HepG2 (cell line): Measurements from ENCODE around the gene NUDT16. TPM values are rescaled to one million over a fixed set of nuclear protein-coding genes. Genes with fewer than 3 reads are reported as not detected.

ENCODE experiments used
- ATAC-seq: fragments of 200-7000 bp; cut with Tn5 transposase; 3 replicates; pipeline ENCODE4 v1.9.1; 2020; ENCODE audit warnings: mild to moderate bottlenecking, moderate library complexity
- BruUV-seq: library from RNA; stranded (reverse); fragments of 400-500 nt; replicated peaks from 2 replicates; lab custom pipeline; 2021; lab: Mats Ljungman, UMichigan
- CTCF ChIA-PET: fragments of 300-600 bp; formaldehyde crosslinking; extraction: SDS; loops from one replicate; lab custom pipeline; 2021; ENCODE audit warnings: low total read pairs, inconsistent platforms, low intra/inter-chr PET ratio; lab: Yijun Ruan, JAX
- POLR2A ChIA-PET: fragments of 350-600 bp; sonication (Branson Sonifier 250); formaldehyde crosslinking; loops from one replicate; lab custom pipeline; 2020; ENCODE audit warnings: antibody characterized with exemption, inconsistent platforms; lab: Yijun Ruan, JAX
- DNase-seq: peaks from one replicate; pipeline ENCODE4 v3.0.0-alpha.2; 2015; ENCODE audit warnings: low spot score
- FAIRE-seq: peaks from 3 replicates; lab custom pipeline; 2011; peaks lifted over from hg19 to GRCh38; lab: Jason Lieb, UNC
- H2AFZ ChIP-seq: one replicate; pipeline ENCODE4 v1.6.1; 2011; ENCODE audit warnings: low read length, inconsistent platforms
- H3K27ac ChIP-seq: fragments of 300-600 bp; 3 replicates; pipeline ENCODE4 v1.8.0; 2011; ENCODE audit warnings: mixed run types, mild to moderate bottlenecking, mixed read lengths, low read length, inconsistent platforms; ENCODE audit not compliant: insufficient read depth; ENCODE audit errors: extremely low read length
- H3K27me3 ChIP-seq, 2 experiments: fragments of 200-600 bp in 1 of 2; 2 replicates in 1 of 2; 3 replicates in 1 of 2; pipeline versions ENCODE4 v1.6.0 to v1.8.0; 2011; ENCODE audit warnings: low read length in 2 of 2, mild to moderate bottlenecking in 2 of 2, moderate library complexity in 2 of 2, inconsistent platforms in 1 of 2; ENCODE audit not compliant: insufficient read depth in 2 of 2, control insufficient read depth in 1 of 2
- H3K36me3 ChIP-seq, 2 experiments: fragments of 200-600 bp in 1 of 2; replicated peaks in 1 of 2; 2 replicates in 1 of 2; 3 replicates in 1 of 2; pipeline versions ENCODE4 v1.5.1 to v1.8.0; 2011; ENCODE audit warnings: low read length in 2 of 2, inconsistent platforms in 1 of 2; ENCODE audit not compliant: insufficient read depth in 2 of 2, control insufficient read depth in 1 of 2
- H3K4me1 ChIP-seq: 2 replicates; pipeline ENCODE4 v1.5.1; 2012; ENCODE audit warnings: low read length, inconsistent platforms; ENCODE audit not compliant: insufficient read depth
- H3K4me2 ChIP-seq: 2 replicates; pipeline ENCODE4 v1.6.0; 2011; ENCODE audit warnings: low read depth, low read length, inconsistent platforms
- H3K4me3 ChIP-seq, 3 experiments: fragments of 200-600 bp in 1 of 3; sonication (generic), shearing (Covaris generic) in 1 of 3; replicated peaks in 1 of 3; 2 replicates each; pipeline ENCODE4 v1.5.1; 2011 to 2016; ENCODE audit warnings: low read length in 3 of 3, inconsistent platforms in 2 of 3, low read depth in 2 of 3, mild to moderate bottlenecking in 2 of 3, control low read depth in 1 of 3, mixed read lengths in 1 of 3; ENCODE audit not compliant: insufficient read depth in 1 of 3
- H3K79me2 ChIP-seq: one replicate; pipeline ENCODE4 v1.6.1; 2011; ENCODE audit warnings: low read length, inconsistent platforms; ENCODE audit not compliant: insufficient read depth
- H3K9ac ChIP-seq: 2 replicates; pipeline ENCODE4 v1.6.0; 2011; ENCODE audit warnings: mild to moderate bottlenecking, low read depth, low read length, inconsistent platforms; ENCODE audit not compliant: insufficient read depth
- H3K9me3 ChIP-seq: 2 replicates; pipeline ENCODE4 v1.5.1; 2012; ENCODE audit warnings: mild to moderate bottlenecking, low read length
- H4K20me1 ChIP-seq: 2 replicates; pipeline ENCODE4 v1.6.0; 2011; ENCODE audit warnings: inconsistent platforms, mild to moderate bottlenecking, low read length, moderate library complexity; ENCODE audit not compliant: insufficient read depth
- ARNT ChIP-seq: fragments of 450-650 bp; IDR thresholded peaks from 2 replicates; pipeline ENCODE4 v1.6.1; 2017
- CSRNP2 ChIP-seq: sonication (generic); formaldehyde crosslinking; conservative IDR thresholded peaks from 2 replicates; pipeline ENCODE4 v1.8.0; 2022; ENCODE audit warnings: low read depth, missing genetic modification reagents
- HMGA1 ChIP-seq: sonication (generic); formaldehyde crosslinking; conservative IDR thresholded peaks from 2 replicates; pipeline ENCODE4 v1.4.0; 2020; ENCODE audit warnings: missing genetic modification reagents
- HNRNPLL ChIP-seq: fragments of 200-400 bp; formaldehyde crosslinking; IDR thresholded peaks from 2 replicates; pipeline ENCODE4 v1.6.1; 2017; ENCODE audit warnings: mild to moderate bottlenecking, low read depth, low read length; ENCODE audit not compliant: poor library complexity, severe bottlenecking
- IRX3 ChIP-seq: sonication (generic); formaldehyde crosslinking; IDR thresholded peaks from 2 replicates; pipeline ENCODE4 v1.8.1; 2023; ENCODE audit warnings: mild to moderate bottlenecking, low read depth, missing genetic modification reagents, borderline replicate concordance
- MEF2D ChIP-seq: sonication (generic); formaldehyde crosslinking; IDR thresholded peaks from 2 replicates; pipeline ENCODE4 v1.5.1; 2020; ENCODE audit warnings: mild to moderate bottlenecking, missing genetic modification reagents
- NFKBIZ ChIP-seq: IDR thresholded peaks from 2 replicates; pipeline ENCODE4 v1.6.1; 2018; ENCODE audit warnings: missing genetic modification reagents, missing compliant biosample characterization
- RXRA ChIP-seq: sonication (generic); formaldehyde crosslinking; IDR thresholded peaks from 2 replicates; pipeline ENCODE4 v1.5.1; 2020; ENCODE audit warnings: missing genetic modification reagents
- SYNCRIP ChIP-seq: fragments of 200-400 bp; formaldehyde crosslinking; IDR thresholded peaks from 2 replicates; pipeline ENCODE4 v1.6.1; 2018; ENCODE audit warnings: mild to moderate bottlenecking, low read depth, low read length; ENCODE audit not compliant: insufficient read depth
- TBX3 ChIP-seq: fragments of 450-650 bp; IDR thresholded peaks from 2 replicates; pipeline ENCODE4 v1.6.1; 2017; ENCODE audit warnings: antibody characterized with exemption, mild to moderate bottlenecking, inconsistent platforms, borderline replicate concordance
- XBP1 ChIP-seq: sonication (generic); formaldehyde crosslinking; IDR thresholded peaks from 2 replicates; pipeline ENCODE4 v1.5.0; 2020; ENCODE audit warnings: missing genetic modification reagents
- ZBTB44 ChIP-seq: sonication (generic); formaldehyde crosslinking; IDR thresholded peaks from 2 replicates; pipeline ENCODE4 v1.4.0; 2020; ENCODE audit warnings: missing genetic modification reagents
- ZNF121 ChIP-seq: sonication (generic); formaldehyde crosslinking; IDR thresholded peaks from 2 replicates; pipeline ENCODE4 v1.5.0; 2020; ENCODE audit warnings: mild to moderate bottlenecking, missing genetic modification reagents
- ZNF33A ChIP-seq: sonication (generic); formaldehyde crosslinking; IDR thresholded peaks from 2 replicates; pipeline ENCODE4 v1.5.1; 2020; ENCODE audit warnings: missing genetic modification reagents, mild to moderate bottlenecking, moderate library complexity, borderline replicate concordance
- ZNF383 ChIP-seq: sonication (generic); formaldehyde crosslinking; IDR thresholded peaks from 2 replicates; pipeline ENCODE4 v1.4.0; 2020; ENCODE audit warnings: missing genetic modification reagents, mild to moderate bottlenecking, borderline replicate concordance
- ZNF547 ChIP-seq: sonication (generic); formaldehyde crosslinking; IDR thresholded peaks from 2 replicates; pipeline ENCODE4 v1.5.1; 2020; ENCODE audit warnings: mild to moderate bottlenecking, missing genetic modification reagents
- ZNF703 ChIP-seq: sonication (generic); formaldehyde crosslinking; IDR thresholded peaks from 2 replicates; pipeline ENCODE4 v1.5.1; 2020; ENCODE audit warnings: missing genetic modification reagents, mild to moderate bottlenecking, moderate library complexity, borderline replicate concordance
- ZNF772 ChIP-seq: sonication (generic); formaldehyde crosslinking; IDR thresholded peaks from 2 replicates; pipeline ENCODE4 v1.5.0; 2020; ENCODE audit warnings: mild to moderate bottlenecking, missing genetic modification reagents
- ZNF816 ChIP-seq: sonication (generic); formaldehyde crosslinking; IDR thresholded peaks from 2 replicates; pipeline ENCODE4 v1.8.0; 2022; ENCODE audit warnings: missing genetic modification reagents, mild to moderate bottlenecking, borderline replicate concordance
- WGBS: methylation state at CpG from one replicate; pipeline ENCODE4 v1.1.6; 2017; ENCODE audit warnings: low lambda C conversion rate; 5-methylcytosine and 5-hydroxymethylcytosine counted together
- in situ Hi-C: cut with HindIII; loops from 2 replicates; pipeline ENCODE4 v1.10.0; 2017; ENCODE audit warnings: low pct_unique_long_range_greater_than_20kb; ENCODE audit not compliant: extremely low pct_ligation_motif_present
- intact Hi-C: fragments of 100-400 bp; cut with micrococcal nuclease; formaldehyde crosslinking; loops from one replicate; pipeline ENCODE4 v1.10.0; 2022; ENCODE audit not compliant: unreplicated experiment
- polyA plus RNA-seq, 8 experiments: library from polyadenylated mRNA; depleted of rRNA in 3 of 8; stranded (reverse) in 7 of 8; unstranded in 1 of 8; fragments of >200 nt; fragmentation: Illumina TruSeq in 4 of 8; extraction: Trizol in 4 of 8; gene quantifications; 2 replicates each; pipeline versions ENCODE4 v1.2.1 to v1.2.3, GENCODE V29; 2011 to 2016; ENCODE audit warnings: low read depth in 4 of 8, missing spikeins in 1 of 8, mixed read lengths in 1 of 8; ENCODE audit not compliant: insufficient read depth in 1 of 8
- total RNA-seq, 5 experiments: library from RNA; depleted of rRNA; stranded (reverse); fragments of >200 nt; fragmentation: Illumina TruSeq; extraction: Trizol; gene quantifications; 2 replicates each; pipeline ENCODE4 v1.2.3, GENCODE V29; 2016; ENCODE audit warnings: low read depth in 1 of 5
- TF ChIP-seq, protein P1 (sequence below): conservative IDR thresholded peaks from 2 replicates; pipeline ENCODE4 v1.6.1; 2018; ENCODE audit warnings: missing genetic modification reagents

Gene NUDT16
- total and polyA plus RNA-seq, 2 of the 13 experiments (the other 11 are each of a cell fraction or from before 2014, with no cell fraction given): 5.4 to 14.8 TPM

- no peak for TF ChIP-seq ZBTB44 (CRISPR knock-in tag)
- TF ChIP-seq ZNF816 (CRISPR knock-in tag): no peak
- no peak for TF ChIP-seq ZNF703
- no peak for TF ChIP-seq ZNF772 (CRISPR knock-in tag)
- no peak for TF ChIP-seq CSRNP2 (CRISPR knock-in tag)
- TF ChIP-seq, protein P1, sequence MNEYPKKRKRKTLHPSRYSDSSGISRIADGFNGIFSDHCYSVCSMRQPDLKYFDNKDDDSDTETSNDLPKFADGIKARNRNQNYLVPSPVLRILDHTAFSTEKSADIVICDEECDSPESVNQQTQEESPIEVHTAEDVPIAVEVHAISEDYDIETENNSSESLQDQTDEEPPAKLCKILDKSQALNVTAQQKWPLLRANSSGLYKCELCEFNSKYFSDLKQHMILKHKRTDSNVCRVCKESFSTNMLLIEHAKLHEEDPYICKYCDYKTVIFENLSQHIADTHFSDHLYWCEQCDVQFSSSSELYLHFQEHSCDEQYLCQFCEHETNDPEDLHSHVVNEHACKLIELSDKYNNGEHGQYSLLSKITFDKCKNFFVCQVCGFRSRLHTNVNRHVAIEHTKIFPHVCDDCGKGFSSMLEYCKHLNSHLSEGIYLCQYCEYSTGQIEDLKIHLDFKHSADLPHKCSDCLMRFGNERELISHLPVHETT (CRISPR knock-in tag): no peak
These were observed 25.5 kb upstream of the NUDT16 start (continued) for GRCh38 chr3:131356006-131356595.

DNA sequence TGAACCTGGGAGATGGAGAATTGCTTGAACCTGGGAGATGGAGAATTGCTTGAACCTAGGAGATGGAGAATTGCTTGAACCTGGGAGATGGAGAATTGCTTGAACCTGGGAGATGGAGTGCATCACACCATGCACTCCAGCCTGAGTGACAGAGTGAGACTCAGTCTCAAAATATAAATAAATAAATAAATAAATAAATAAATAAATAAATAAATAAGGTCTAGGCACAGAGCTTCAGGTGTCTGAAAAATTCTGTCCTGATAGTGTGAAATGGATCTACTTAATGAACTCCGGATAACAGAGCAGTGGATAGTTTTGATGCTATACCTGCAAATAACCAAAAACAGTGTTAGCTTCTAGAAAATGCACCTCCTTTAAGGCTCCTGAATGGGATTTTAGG, 24.3 kb upstream of the NUDT16 start:
- CTCF ChIA-PET: no interaction called here
- intact Hi-C loops: no loop called here
- WGBS: 0% methylated on average over 1 of the region's 1 CpG

More for the DNA sequence above, 24.3 kb upstream of the NUDT16 start:
- Histone ChIP-seq H3K27ac (no peak overlapping the region), H4K20me1 (no peaks in the 10 kb centered on the region), H3K4me2 (no peak overlapping the region), H3K79me2 (no peaks in the 10 kb centered on the region), H3K4me1 (no peaks in the 10 kb centered on the region), H2AFZ (no peak overlapping the region), H3K27me3 (no peaks in the 10 kb centered on the region), H3K9me3 (no peaks in the 10 kb centered on the region), H3K4me3 (no peak overlapping the region), H3K9ac (no peak overlapping the region), H3K36me3 (no peaks in the 10 kb centered on the region)
- DNase-seq (no peak), FAIRE-seq (no peak), ATAC-seq (no peak)
- in situ Hi-C loops: no loop called here
- no TSS peak for BruUV-seq
- POLR2A ChIA-PET: no interaction called here
- TF ChIP-seq TBX3 (no peak), MEF2D (no peak), ZNF547 (CRISPR knock-in tag) (no peak), NFKBIZ (CRISPR knock-in tag) (no peak), HMGA1 (CRISPR knock-in tag) (no peak), ZNF383 (no peak), ZNF121 (no peak), ZNF33A (no peak), IRX3 (CRISPR knock-in tag) (no peak), RXRA (no peak), ARNT (no peak), SYNCRIP (no peak), HNRNPLL (no peak), XBP1 (no peak)
